ENCODE measurements around the gene CIP2A.

GRCh38 chr3:108620250-108620649, 31.0 kb upstream of the CIP2A start:
- no peak for TF ChIP-seq POLR2A (IDR thresholded peaks at IDR 0.05; ENCODE audit: low read depth)
- no peak for TF ChIP-seq CTCF (IDR thresholded peaks at IDR 0.05)
- no peak for TF ChIP-seq POLR2AphosphoS5 (IDR thresholded peaks at IDR 0.05)
